Measurements from ENCODE around the gene PSMA8. TPM values are rescaled to one million over a fixed set of nuclear protein-coding genes. Genes with fewer than 3 reads are reported as not detected.

The PSMA8 gene
- polyA plus RNA-seq, 1 experiment = not detected

DNA sequence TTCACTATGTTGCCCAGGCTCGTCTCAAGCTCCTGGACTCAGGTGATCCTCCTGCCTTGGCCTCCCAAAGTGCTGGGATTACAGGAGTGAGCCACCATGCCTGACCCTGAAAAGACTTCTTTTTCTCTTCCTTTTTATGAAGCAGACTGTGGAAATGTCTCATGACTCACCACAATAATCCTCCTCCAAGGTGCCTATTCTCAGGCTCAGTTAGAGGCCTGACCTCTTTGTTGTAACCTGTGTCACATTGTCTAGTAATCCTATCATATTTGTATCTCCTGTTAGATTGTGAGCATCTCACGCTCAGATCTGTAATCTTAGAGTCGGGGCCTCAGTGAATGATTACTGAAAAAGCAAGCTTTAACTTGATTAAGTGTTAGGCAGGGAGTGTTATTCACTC is 74.3 kb downstream of the PSMA8 start:
- CTCF ChIA-PET = interaction anchor here (0.6 to 0.9 kb wide), 3 partner anchors 8 to 67 kb away, joined by 3 to 4 read pairs (median 3); no protein-coding TSS in a partner anchor
- no peak for DNase-seq (ENCODE audit: low read depth)

DNA sequence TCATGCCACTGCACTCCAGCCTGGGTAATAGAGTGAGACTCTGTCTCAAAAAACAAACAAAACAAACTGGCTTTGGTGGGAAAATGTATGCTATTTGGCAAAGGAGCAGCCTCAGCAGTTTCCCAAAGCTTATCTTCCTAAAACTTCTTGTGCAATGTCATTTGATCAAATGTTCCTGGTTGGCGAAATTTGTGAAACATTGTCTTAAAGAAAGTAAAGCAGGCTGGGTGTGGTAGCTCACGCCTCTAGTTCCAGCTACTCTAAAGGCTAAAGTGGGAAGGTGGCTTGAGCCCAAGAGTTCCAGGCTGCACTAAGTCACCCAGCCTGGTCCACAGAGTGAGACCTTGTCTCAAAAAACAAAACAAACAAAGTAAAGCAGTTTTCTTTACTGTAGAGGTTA is 75.3 kb downstream of the PSMA8 start:
- no peak for DNase-seq (ENCODE audit: low read depth)
- Histone ChIP-seq H3K4me3 (ENCODE audit: low read depth, low read length) (no peak overlapping the region), H3K36me3 (ENCODE audit: control insufficient read depth, insufficient read depth, low read length) (no peaks in the 10 kb centered on the region), H3K27me3 (ENCODE audit: control insufficient read depth, insufficient read depth, low read length) (no peaks in the 10 kb centered on the region)
- TF ChIP-seq, protein P1, sequence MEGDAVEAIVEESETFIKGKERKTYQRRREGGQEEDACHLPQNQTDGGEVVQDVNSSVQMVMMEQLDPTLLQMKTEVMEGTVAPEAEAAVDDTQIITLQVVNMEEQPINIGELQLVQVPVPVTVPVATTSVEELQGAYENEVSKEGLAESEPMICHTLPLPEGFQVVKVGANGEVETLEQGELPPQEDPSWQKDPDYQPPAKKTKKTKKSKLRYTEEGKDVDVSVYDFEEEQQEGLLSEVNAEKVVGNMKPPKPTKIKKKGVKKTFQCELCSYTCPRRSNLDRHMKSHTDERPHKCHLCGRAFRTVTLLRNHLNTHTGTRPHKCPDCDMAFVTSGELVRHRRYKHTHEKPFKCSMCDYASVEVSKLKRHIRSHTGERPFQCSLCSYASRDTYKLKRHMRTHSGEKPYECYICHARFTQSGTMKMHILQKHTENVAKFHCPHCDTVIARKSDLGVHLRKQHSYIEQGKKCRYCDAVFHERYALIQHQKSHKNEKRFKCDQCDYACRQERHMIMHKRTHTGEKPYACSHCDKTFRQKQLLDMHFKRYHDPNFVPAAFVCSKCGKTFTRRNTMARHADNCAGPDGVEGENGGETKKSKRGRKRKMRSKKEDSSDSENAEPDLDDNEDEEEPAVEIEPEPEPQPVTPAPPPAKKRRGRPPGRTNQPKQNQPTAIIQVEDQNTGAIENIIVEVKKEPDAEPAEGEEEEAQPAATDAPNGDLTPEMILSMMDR (IDR thresholded peaks at IDR 0.05; ENCODE audit: insufficient read depth, low read depth, low read length) = no peak
- ChIA-PET POLR2A (no interaction called here), CTCF (interaction anchor here (0.8 to 0.9 kb wide), 2 partner anchors 9 to 10 kb away, joined by 3 to 4 read pairs; no protein-coding TSS in a partner anchor)

More for the DNA sequence above, 74.3 kb downstream of the PSMA8 start:
- TF ChIP-seq, protein P1 (IDR thresholded peaks at IDR 0.05; ENCODE audit: insufficient read depth, low read depth, low read length) = no peak
- Histone ChIP-seq H3K27me3 (ENCODE audit: control insufficient read depth, insufficient read depth, low read length) (no peaks in the 10 kb centered on the region), H3K4me3 (ENCODE audit: low read depth, low read length) (no peak overlapping the region), H3K36me3 (ENCODE audit: control insufficient read depth, insufficient read depth, low read length) (no peaks in the 10 kb centered on the region)
- POLR2A ChIA-PET = no interaction called here

DNA sequence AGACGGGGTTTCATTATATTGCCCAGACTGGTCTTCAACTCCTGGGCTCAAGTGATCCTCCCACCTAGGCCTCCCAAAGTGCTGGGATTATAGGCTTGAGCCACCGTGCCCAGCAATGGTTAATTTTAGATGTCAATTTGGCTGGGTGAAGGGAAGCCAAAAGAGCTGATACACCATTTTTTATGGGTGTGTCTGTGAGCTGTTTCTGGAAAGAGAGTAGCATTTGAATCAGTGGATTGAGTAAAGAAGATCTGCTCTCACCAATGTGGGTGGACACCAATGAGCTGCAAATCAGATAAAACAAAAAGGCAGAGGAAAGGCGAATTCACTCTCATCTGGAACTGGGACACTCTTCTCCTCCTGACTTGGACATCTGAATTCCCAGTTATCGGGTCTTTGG is 76.5 kb downstream of the PSMA8 start:
- H3K27me3 ChIP-seq (ENCODE audit: control insufficient read depth, insufficient read depth, low read length) = no peaks in the 10 kb centered on the region
- no peaks in the 10 kb centered on the region for H3K36me3 ChIP-seq (ENCODE audit: control insufficient read depth, insufficient read depth, low read length)
- DNase-seq (ENCODE audit: low read depth) = no peak
- CTCF ChIA-PET = no interaction called here
- no peak overlapping the region for H3K4me3 ChIP-seq (ENCODE audit: low read depth, low read length)
- POLR2A ChIA-PET = no interaction called here
- TF ChIP-seq, protein P1 (IDR thresholded peaks at IDR 0.05; ENCODE audit: insufficient read depth, low read depth, low read length) = no peak

DNA sequence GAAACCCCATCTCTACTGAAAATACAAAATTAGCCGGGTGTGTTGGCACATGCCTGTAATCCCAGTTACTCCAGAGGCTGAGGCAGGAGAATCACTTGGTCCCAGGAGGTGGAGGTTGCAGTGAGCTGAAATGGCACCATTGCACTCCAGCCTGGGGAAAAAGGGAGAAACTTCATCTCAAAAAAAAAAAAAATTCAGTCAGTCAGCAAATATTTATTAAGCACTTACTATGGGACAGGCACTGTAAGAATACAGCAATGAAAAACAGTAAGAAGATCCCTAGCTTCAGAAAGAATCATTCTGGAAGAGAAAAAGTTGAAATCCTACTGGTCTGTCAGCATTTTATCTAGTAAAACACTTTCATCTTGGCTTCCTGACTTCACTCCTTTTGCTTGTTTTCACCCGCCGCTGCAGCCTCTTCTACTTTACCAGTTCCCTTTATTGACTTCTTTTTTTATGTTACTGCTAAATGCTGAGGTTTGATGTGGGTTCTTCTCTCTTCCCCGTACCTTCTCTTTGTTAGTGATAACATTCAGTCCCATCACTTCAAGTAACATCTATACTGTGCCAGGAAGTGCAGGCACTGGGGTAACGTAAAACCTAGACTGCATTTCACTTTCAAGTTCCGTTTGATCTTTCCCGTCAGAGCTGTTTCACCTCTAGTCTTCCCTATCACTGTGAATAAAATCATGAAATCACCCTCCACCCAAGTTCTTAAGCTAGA is 81.7 kb downstream of the PSMA8 start:
- POLR2A ChIA-PET = no interaction called here
- CTCF ChIA-PET = no interaction called here
- no peak for DNase-seq (ENCODE audit: low read depth)
- Histone ChIP-seq H3K27me3 (ENCODE audit: control insufficient read depth, insufficient read depth, low read length) (no peaks in the 10 kb centered on the region), H3K4me3 (ENCODE audit: low read depth, low read length) (no peak overlapping the region), H3K36me3 (ENCODE audit: control insufficient read depth, insufficient read depth, low read length) (no peaks in the 10 kb centered on the region)
- TF ChIP-seq, protein P1 (IDR thresholded peaks at IDR 0.05; ENCODE audit: insufficient read depth, low read depth, low read length) = no peak

DNA sequence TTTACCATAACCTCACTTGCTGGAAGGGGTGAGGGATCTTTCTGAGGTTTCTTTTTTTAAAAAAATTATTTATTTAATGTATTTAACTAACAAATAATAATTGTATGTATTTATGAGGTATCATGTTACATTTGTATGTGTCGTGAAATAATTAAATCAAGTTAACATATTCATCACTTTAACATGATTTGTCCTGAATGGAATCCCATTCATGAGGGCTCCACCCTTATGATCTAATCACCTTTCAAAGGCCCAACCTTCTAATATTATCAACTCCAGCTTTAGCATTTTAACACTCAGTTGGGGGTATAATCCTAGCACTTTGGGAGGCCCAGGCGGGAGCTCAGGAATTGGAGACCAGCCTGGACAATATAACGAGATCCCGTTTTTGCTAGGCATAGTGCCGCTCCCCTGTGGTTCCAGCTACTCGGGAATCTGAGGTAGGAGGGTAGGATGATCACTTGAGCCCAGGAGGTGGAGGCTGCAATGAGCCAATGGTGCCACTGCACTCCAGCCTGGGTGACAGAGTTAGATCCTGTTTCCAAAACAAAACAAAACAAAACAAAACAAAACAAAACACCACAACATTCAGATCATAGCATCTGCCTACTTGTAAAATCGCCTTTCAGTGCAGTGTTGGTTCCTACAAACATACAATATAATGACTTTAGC is 91.5 kb downstream of the PSMA8 start:
- POLR2A ChIA-PET = no interaction called here
- CTCF ChIA-PET = no interaction called here
- no peak overlapping the region for H3K4me3 ChIP-seq (ENCODE audit: low read depth, low read length)

More for the DNA sequence above, 91.5 kb downstream of the PSMA8 start:
- Histone ChIP-seq H3K36me3 (ENCODE audit: control insufficient read depth, insufficient read depth, low read length) (no peaks in the 10 kb centered on the region), H3K27me3 (ENCODE audit: control insufficient read depth, insufficient read depth, low read length) (no peaks in the 10 kb centered on the region)
- TF ChIP-seq, protein P1 (IDR thresholded peaks at IDR 0.05; ENCODE audit: insufficient read depth, low read depth, low read length) = no peak
- no peak for DNase-seq (ENCODE audit: low read depth)

Data from BJ (cell line).